SK-N-SH (cell line): ENCODE measurements around the gene AQP9. TPM values are rescaled to one million over a fixed set of nuclear protein-coding genes. Genes with fewer than 3 reads are reported as not detected.

Experiments used
- CTCF ChIA-PET: fragments of 300-600, 350-600 bp; formaldehyde crosslinking; extraction: SDS; loops from one replicate; lab custom pipeline; 2021; lab: Yijun Ruan, JAX
- POLR2A ChIA-PET: fragments of 350-600 bp; sonication (Branson Sonifier 250); formaldehyde crosslinking; extraction: SDS; loops from one replicate; lab custom pipeline; 2020; ENCODE audit warnings: antibody characterized with exemption, inconsistent platforms; lab: Yijun Ruan, JAX
- DNase-seq: peaks from one replicate; pipeline ENCODE4 v3.0.0; 2012
- H2AFZ ChIP-seq: fragments of 200-600 bp; sonication (generic); 2 replicates; pipeline ENCODE4 v1.8.1; 2016; ENCODE audit warnings: antibody characterized with exemption, mild to moderate bottlenecking, low read depth
- H3F3A ChIP-seq: fragments of 200-600 bp; sonication (generic); replicated peaks from 2 replicates; pipeline ENCODE3; 2016; ENCODE audit warnings: antibody characterized with exemption, mild to moderate bottlenecking; ENCODE audit not compliant: insufficient read depth
- H3K27ac ChIP-seq, 2 experiments: fragments of 200-500 bp in 1 of 2; fragments of 200-600 bp in 1 of 2; sonication (Bioruptor generic) in 1 of 2; sonication (generic), shearing (Covaris generic) in 1 of 2; 2 replicates each; pipeline versions ENCODE4 v1.5.1 to v1.6.1; 2014 to 2016; ENCODE audit warnings: low read depth in 2 of 2, inconsistent platforms in 1 of 2, low read length in 1 of 2, mild to moderate bottlenecking in 1 of 2, mixed read lengths in 1 of 2
- H3K27me3 ChIP-seq: fragments of 200-600 bp; sonication (generic), shearing (Covaris generic); 2 replicates; pipeline ENCODE4 v1.6.1; 2016; ENCODE audit warnings: mixed run types; ENCODE audit not compliant: insufficient read depth
- H3K36me3 ChIP-seq, 2 experiments: fragments of 200-500 bp in 1 of 2; fragments of 200-600 bp in 1 of 2; sonication (Bioruptor generic) in 1 of 2; sonication (generic) in 1 of 2; replicated peaks in 1 of 2; 2 replicates each; pipeline versions ENCODE3 to v1.5.1; 2014 to 2016; ENCODE audit warnings: low read length in 1 of 2, mild to moderate bottlenecking in 1 of 2; ENCODE audit not compliant: insufficient read depth in 2 of 2, control insufficient read depth in 1 of 2
- H3K4me1 ChIP-seq, 2 experiments: fragments of 200-500 bp in 1 of 2; fragments of 200-600 bp in 1 of 2; sonication (Bioruptor generic) in 1 of 2; sonication (generic), shearing (Covaris generic) in 1 of 2; 2 replicates each; pipeline versions ENCODE4 v1.5.1 to v1.6.1; 2014 to 2016; ENCODE audit warnings: low read depth in 1 of 2, low read length in 1 of 2, mixed run types in 1 of 2; ENCODE audit not compliant: insufficient read depth in 2 of 2, control insufficient read depth in 1 of 2
- H3K4me2 ChIP-seq: fragments of 200-600 bp; sonication (generic), shearing (Covaris generic); 2 replicates; pipeline ENCODE4 v1.6.1; 2017; ENCODE audit warnings: mixed run types
- H3K4me3 ChIP-seq, 2 experiments: fragments of 200-500 bp in 1 of 2; fragments of 200-600 bp in 1 of 2; sonication (Bioruptor generic) in 1 of 2; sonication (generic), shearing (Covaris generic) in 1 of 2; 2 replicates each; pipeline versions ENCODE4 v1.5.1 to v1.8.1; 2014 to 2016; ENCODE audit warnings: low read depth in 2 of 2, inconsistent platforms in 1 of 2, low read length in 1 of 2, mild to moderate bottlenecking in 1 of 2, mixed read lengths in 1 of 2, moderate library complexity in 1 of 2
- H3K79me2 ChIP-seq: fragments of 200-600 bp; sonication (generic); 2 replicates; pipeline ENCODE4 v1.8.1; 2017; ENCODE audit warnings: mild to moderate bottlenecking; ENCODE audit not compliant: insufficient read depth
- H3K9ac ChIP-seq: fragments of 200-600 bp; sonication (generic); 2 replicates; pipeline ENCODE4 v1.6.1; 2017; ENCODE audit warnings: mixed run types
- H3K9me2 ChIP-seq: fragments of 200-600 bp; sonication (generic); 2 replicates; pipeline ENCODE4 v1.6.1; 2017; ENCODE audit warnings: mixed run types
- H3K9me3 ChIP-seq: fragments of 200-600 bp; sonication (generic); 2 replicates; pipeline ENCODE4 v1.6.1; 2017; ENCODE audit warnings: mixed run types, mild to moderate bottlenecking, moderate library complexity
- H4K20me1 ChIP-seq: fragments of 200-600 bp; sonication (generic); 2 replicates; pipeline ENCODE4 v1.6.1; 2017; ENCODE audit warnings: mild to moderate bottlenecking, mixed run types; ENCODE audit not compliant: insufficient read depth
- EP300 ChIP-seq, 2 experiments: IDR thresholded peaks; 2 replicates each; pipeline versions ENCODE4 v1.4.0 to v1.6.1; 2012; ENCODE audit warnings: borderline replicate concordance in 1 of 2, low read depth in 1 of 2, low read length in 1 of 2
- FOSL2 ChIP-seq: IDR thresholded peaks from 2 replicates; pipeline ENCODE4 v1.4.0; 2012; ENCODE audit warnings: low read depth, mild to moderate bottlenecking, moderate library complexity, borderline replicate concordance
- FOXJ3 ChIP-seq: sonication (generic); formaldehyde crosslinking; IDR thresholded peaks from 2 replicates; pipeline ENCODE4 v1.5.1; 2020; ENCODE audit warnings: mild to moderate bottlenecking, missing genetic modification reagents
- FOXM1 ChIP-seq: IDR thresholded peaks from 2 replicates; pipeline ENCODE4 v1.4.0; 2012; ENCODE audit warnings: low read depth, mild to moderate bottlenecking
- GABPA ChIP-seq: IDR thresholded peaks from 2 replicates; pipeline ENCODE4 v1.4.0; 2012; ENCODE audit warnings: low read depth, mild to moderate bottlenecking
- MAX ChIP-seq: IDR thresholded peaks from 2 replicates; pipeline ENCODE4 v1.4.0; 2012; ENCODE audit warnings: low read depth
- MEF2A ChIP-seq: IDR thresholded peaks from 2 replicates; pipeline ENCODE4 v1.4.0; 2012; ENCODE audit warnings: low read depth, borderline replicate concordance
- NFIC ChIP-seq: IDR thresholded peaks from 2 replicates; pipeline ENCODE4 v1.4.0; 2012; ENCODE audit warnings: borderline replicate concordance
- PBX3 ChIP-seq: IDR thresholded peaks from 2 replicates; pipeline ENCODE4; 2012
- REST ChIP-seq: IDR thresholded peaks from 2 replicates; pipeline ENCODE4 v1.6.1; 2012; ENCODE audit warnings: mild to moderate bottlenecking, low read depth, low read length, moderate library complexity
- RFX5 ChIP-seq: IDR thresholded peaks from 2 replicates; pipeline ENCODE4 v1.6.1; 2012; ENCODE audit warnings: mild to moderate bottlenecking, improper control_type of control experiment, low read length
- SIN3A ChIP-seq: IDR thresholded peaks from 2 replicates; pipeline ENCODE4 v1.6.1; 2012; ENCODE audit warnings: low read depth, mild to moderate bottlenecking, low read length, moderate library complexity, borderline replicate concordance
- SMC3 ChIP-seq: IDR thresholded peaks from 2 replicates; pipeline ENCODE4 v1.6.1; 2012; ENCODE audit warnings: low read depth, low read length, improper control_type of control experiment
- TCF12 ChIP-seq: IDR thresholded peaks from 2 replicates; pipeline ENCODE4 v1.4.0; 2012
- USF2 ChIP-seq: fragments of 150-350 bp; IDR thresholded peaks from 2 replicates; pipeline ENCODE4 v1.6.1; 2017; ENCODE audit warnings: antibody characterized with exemption, low read length, low read depth, borderline replicate concordance
- ZBTB33 ChIP-seq: IDR thresholded peaks from 2 replicates; pipeline ENCODE4 v1.4.0; 2012; ENCODE audit warnings: low read depth, borderline replicate concordance
- WGBS: methylation state at CpG from one replicate; pipeline ENCODE4 v1.1.6; 2017; ENCODE audit warnings: low lambda C conversion rate; 5-methylcytosine and 5-hydroxymethylcytosine counted together
- polyA plus RNA-seq, 3 experiments: library from polyadenylated mRNA; depleted of rRNA; stranded (reverse); fragments of >200 nt; gene quantifications; 2 replicates each; pipeline ENCODE4 v1.2.3, GENCODE V29; 2012

The AQP9 gene
- polyA plus RNA-seq, 1 of the 3 experiments (the other 2 are of a cell fraction) = not detected

- no peaks in the 10 kb centered on the region for H3K9me2 ChIP-seq
- no peaks in the 10 kb centered on the region for H3K27me3 ChIP-seq
- H3K36me3 ChIP-seq = no peaks in the 10 kb centered on the region
- H4K20me1 ChIP-seq = no peaks in the 10 kb centered on the region
- H3F3A ChIP-seq = no peaks in the 10 kb centered on the region
- no peak for TF ChIP-seq FOXJ3 (CRISPR knock-in tag)
- TF ChIP-seq EP300 (IDR thresholded peaks at IDR 0.05; ENCODE audit: borderline replicate concordance in 1 of 2, low read depth in 1 of 2, low read length in 1 of 2) = no peak
- TF ChIP-seq GABPA = no peak
- TF ChIP-seq NFIC = no peak
- TF ChIP-seq SIN3A = no peak
- TF ChIP-seq MEF2A = no peak
- no peak for TF ChIP-seq TCF12
- TF ChIP-seq ZBTB33 = no peak
- no peak for TF ChIP-seq REST
- TF ChIP-seq FOXM1 = no peak
- TF ChIP-seq FOSL2 = no peak
- no peak for TF ChIP-seq SMC3
- TF ChIP-seq, all 33 proteins: peak for 0
- POLR2A ChIA-PET = no interaction called here
- 34% methylated on average over 6 of the region's 6 CpGs for WGBS
- no peak overlapping the region for H3K4me2 ChIP-seq
- no peak overlapping the region for H3K9ac ChIP-seq
- no peak for DNase-seq
- no peaks in the 10 kb centered on the region for H3K9me3 ChIP-seq
- no peak overlapping the region for H2AFZ ChIP-seq
- no peaks in the 10 kb centered on the region for H3K79me2 ChIP-seq
- H3K4me3 ChIP-seq = no peak overlapping the region
- H3K4me1 ChIP-seq = no peaks in the 10 kb centered on the region
- no peak overlapping the region for H3K27ac ChIP-seq
- CTCF ChIA-PET = interaction anchor here (1.8 kb wide), 1 partner anchor 72 kb away, joined by 10 read pairs; no protein-coding TSS in a partner anchor
These were observed 4.8 kb downstream of the AQP9 start for GRCh38 chr15:58142827-58143461.

- ChIA-PET POLR2A (no interaction called here), CTCF (no interaction called here)
- H3K9me3 ChIP-seq = no peaks in the 10 kb centered on the region
These were observed 7.4 kb downstream of the AQP9 start for GRCh38 chr15:58145606-58146005.

More at GRCh38 chr15:58145606-58146005, 7.4 kb downstream of the AQP9 start:
- Histone ChIP-seq H3K9ac (no peak overlapping the region), H3K36me3 (no peaks in the 10 kb centered on the region), H3K27me3 (no peaks in the 10 kb centered on the region), H3F3A (no peaks in the 10 kb centered on the region), H3K27ac (no peak overlapping the region), H3K4me3 (no peak overlapping the region), H3K4me1 (no peaks in the 10 kb centered on the region), H4K20me1 (no peaks in the 10 kb centered on the region), H3K4me2 (no peak overlapping the region), H2AFZ (no peak overlapping the region), H3K79me2 (no peaks in the 10 kb centered on the region), H3K9me2 (no peaks in the 10 kb centered on the region)
- TF ChIP-seq RFX5 = no peak
- no peak for TF ChIP-seq MAX
- TF ChIP-seq USF2 = no peak
- no peak for TF ChIP-seq PBX3
- DNase-seq = no peak
